ENCODE results near the gene SLC6A19. TPM values are rescaled to one million over a fixed set of nuclear protein-coding genes. Genes with fewer than 3 reads are reported as not detected.

SLC6A19 gene
- total RNA-seq, 4 donors from 2014 or later = not detected

DNA sequence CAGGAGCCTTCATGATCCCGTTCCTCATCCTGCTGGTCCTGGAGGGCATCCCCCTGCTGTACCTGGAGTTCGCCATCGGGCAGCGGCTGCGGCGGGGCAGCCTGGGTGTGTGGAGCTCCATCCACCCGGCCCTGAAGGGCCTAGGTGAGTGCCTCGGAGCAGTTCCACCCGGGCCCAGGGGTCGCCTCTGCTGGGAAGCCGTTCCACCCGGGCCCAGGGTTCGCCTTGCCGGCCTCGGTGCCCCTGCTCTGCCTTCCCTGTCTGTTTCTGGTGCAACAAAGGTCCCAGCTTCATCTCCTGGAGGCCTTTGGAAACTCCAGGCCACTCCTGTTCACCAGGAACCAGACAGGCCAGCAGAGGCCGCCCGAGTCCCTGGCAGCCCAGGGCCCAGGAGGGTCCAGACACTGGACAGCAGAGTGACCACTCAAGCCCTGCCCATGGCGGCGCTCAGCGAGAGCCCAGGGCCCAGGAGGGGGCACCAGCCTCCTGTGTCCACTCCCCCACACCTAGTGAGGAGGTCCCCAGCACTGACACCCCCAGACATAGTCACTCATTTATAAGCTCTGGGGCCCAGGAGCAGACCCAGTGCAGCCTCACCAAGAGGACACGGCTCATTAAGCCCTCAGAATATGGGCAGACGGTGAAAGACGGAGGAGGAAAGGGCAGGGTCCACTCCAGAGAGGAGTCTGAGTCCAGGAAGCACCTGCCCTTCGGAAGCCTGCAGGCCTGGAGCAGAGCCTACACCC lies 7.5 kb downstream of the SLC6A19 start:
- TF ChIP-seq, protein P1, sequence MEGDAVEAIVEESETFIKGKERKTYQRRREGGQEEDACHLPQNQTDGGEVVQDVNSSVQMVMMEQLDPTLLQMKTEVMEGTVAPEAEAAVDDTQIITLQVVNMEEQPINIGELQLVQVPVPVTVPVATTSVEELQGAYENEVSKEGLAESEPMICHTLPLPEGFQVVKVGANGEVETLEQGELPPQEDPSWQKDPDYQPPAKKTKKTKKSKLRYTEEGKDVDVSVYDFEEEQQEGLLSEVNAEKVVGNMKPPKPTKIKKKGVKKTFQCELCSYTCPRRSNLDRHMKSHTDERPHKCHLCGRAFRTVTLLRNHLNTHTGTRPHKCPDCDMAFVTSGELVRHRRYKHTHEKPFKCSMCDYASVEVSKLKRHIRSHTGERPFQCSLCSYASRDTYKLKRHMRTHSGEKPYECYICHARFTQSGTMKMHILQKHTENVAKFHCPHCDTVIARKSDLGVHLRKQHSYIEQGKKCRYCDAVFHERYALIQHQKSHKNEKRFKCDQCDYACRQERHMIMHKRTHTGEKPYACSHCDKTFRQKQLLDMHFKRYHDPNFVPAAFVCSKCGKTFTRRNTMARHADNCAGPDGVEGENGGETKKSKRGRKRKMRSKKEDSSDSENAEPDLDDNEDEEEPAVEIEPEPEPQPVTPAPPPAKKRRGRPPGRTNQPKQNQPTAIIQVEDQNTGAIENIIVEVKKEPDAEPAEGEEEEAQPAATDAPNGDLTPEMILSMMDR (IDR thresholded peaks at IDR 0.05; ENCODE audit: low read depth) = no peak

DNA sequence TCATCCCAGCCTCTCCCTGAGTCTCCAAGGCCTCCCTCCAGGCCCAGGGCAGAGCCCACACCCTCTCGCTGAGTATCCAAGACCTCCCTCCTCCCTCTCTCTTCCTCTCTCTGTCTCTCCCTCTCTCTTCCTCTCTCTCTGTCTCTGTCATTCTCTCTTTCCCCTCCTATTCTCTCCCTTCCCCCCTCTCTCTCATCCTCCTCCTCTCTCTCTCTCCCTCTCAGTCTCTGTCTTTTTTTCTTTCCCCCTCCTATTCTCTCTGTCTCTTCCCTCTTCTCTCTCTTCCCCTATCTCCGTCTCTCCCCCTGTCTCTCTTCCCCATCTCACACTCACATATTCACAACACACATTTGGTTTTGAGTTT lies 8.1 kb downstream of the SLC6A19 start:
- TF ChIP-seq, protein P1 (IDR thresholded peaks at IDR 0.05; ENCODE audit: low read depth) = no peak

DNA sequence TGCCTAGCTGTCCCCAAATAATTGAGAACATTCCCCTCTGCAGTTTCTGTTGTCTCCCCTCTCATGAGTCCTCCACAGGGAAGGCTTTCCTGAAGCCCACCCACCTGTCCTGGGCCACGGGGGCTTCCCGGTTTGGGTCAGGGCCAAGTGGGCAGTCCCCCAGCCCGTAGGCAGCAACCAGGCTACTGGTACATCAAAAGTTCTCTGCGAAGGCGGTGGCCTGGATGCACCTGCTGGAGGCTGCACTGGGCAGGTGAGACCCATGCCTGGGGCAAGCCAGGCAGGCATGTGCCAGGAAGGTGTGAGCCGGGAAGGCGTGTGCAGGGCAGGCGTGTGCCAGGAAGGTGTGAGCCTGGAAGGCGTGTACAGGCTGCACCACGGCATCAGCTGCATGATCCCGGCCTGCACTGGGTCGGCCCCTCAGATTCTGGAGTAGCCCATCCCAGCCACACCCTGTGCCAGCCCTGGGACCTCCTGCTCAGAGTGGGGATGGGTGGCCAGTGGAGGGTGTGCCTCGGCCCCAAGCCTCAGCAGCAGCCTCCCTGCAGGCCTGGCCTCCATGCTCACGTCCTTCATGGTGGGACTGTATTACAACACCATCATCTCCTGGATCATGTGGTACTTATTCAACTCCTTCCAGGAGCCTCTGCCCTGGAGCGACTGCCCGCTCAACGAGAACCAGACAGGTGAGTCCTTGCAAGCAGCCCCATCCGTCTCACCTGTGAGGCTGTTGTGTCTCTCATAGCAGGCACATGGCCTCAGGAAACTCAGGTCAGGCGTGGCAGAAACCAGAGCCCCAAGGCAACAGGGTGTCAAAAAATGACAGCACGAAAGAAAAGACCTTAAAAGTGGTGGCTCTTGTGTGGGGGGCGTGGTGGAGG lies 8.7 kb downstream of the SLC6A19 start:
- TF ChIP-seq, protein P1 (IDR thresholded peaks at IDR 0.05; ENCODE audit: low read depth) = no peak

DNA sequence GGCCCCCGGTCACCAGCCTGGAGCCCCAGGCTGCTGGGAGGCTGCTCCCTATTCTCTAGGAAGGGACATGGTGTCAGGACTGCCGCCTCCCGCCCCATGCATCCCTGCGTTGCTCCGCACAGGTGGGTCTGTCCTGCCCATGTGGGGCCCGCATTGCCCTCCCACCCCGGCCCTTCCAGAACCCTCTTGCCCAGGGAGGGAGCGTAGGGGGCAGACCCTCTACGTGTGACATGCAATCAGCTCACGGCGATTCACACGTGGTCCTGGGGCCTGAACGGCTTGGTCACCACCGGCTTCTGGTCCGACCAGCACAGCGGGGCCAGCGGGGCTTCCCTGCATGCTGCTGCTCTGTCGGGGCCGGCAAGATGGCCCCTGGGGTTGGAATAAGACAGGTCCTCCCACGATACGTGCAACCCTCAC lies 9.4 kb downstream of the SLC6A19 start:
- TF ChIP-seq, protein P1 (IDR thresholded peaks at IDR 0.05; ENCODE audit: low read depth) = no peak

DNA sequence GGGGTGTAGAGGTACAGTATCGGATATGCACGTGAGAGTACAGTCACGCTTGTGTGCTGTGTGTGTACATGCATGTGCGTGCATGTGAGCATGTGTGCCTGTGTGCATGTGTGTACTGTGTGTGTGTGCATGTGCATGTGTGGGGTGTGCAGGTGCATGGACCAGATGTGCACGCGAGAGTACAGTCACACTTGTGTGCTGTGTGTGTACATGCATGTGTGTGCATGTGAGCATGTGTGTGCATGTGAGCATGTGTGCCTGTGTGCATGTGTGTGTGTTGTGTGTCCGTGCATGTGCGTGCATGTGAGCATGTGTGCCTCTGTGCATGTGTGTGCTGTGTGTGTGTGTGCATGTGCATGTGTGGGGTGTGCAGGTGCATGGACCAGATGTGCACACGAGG lies 10.3 kb downstream of the SLC6A19 start:
- TF ChIP-seq, protein P1 (IDR thresholded peaks at IDR 0.05; ENCODE audit: low read depth) = no peak

DNA sequence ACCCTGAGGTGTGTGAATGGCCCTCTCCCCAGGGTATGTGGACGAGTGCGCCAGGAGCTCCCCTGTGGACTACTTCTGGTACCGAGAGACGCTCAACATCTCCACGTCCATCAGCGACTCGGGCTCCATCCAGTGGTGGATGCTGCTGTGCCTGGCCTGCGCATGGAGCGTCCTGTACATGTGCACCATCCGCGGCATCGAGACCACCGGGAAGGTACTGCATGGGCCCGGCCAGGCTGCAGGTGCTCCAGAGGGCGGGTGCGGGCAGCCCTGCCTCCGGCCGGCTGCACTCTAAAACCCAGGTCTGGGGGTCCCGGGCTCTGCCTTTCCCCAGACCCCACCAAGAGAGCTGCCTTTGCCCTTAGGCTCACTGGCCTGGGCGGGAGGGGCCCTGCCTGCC lies 10.9 kb downstream of the SLC6A19 start:
- TF ChIP-seq, protein P1 (IDR thresholded peaks at IDR 0.05; ENCODE audit: low read depth) = no peak

DNA sequence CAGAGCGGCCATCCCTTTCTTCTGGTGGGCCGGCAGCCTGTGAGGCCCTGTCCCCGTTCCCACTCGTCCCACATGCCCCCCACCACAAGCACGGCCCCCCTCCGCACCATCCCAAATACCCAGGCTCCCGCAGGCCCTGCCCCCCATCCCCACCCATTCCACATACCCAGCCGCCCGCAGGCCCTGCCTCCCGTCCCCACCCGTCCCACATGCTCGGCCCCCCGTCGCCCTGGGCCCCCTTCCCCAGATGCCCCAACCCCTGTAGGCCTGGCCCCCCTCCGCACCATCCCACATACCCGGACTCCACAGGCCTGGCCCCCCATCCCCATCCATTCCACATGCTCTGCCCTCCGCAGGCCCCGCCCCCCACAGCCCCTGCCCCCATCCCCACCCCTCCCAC lies 11.5 kb downstream of the SLC6A19 start:
- TF ChIP-seq, protein P1 (IDR thresholded peaks at IDR 0.05; ENCODE audit: low read depth) = no peak
